ENCODE results near the gene FBXW9.
"Not testable (repeated sequence)": the region's sequence is repeated elsewhere in the genome, so short reads cannot be mapped to it uniquely, and the experiment has no call there.

The FBXW9 gene

DNA sequence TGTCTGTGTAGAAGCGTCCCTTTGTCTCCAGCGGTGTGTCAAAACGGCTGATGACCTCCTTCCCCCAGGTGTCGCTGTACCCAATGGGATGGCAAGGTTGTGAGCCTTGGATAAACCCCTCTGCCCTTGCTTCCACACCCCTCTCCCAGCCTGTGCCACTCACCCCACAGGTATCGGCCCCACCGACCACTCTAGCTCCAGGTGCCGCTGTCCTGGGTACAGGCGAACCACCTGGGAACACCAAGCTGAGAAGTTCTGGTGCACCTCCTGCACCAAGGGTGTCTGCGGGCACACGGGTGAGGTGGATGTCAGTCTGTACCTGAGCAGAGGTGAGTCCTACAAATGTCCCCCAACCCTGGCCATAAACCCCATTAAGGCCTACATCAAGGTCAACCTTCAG is 46.5 kb downstream of the FBXW9 start:
- DNase-seq, result no peak

- DNase-seq, result no peak
These were observed 48.3 kb downstream of the FBXW9 start for GRCh38 chr19:12648088-12648487.

DNA sequence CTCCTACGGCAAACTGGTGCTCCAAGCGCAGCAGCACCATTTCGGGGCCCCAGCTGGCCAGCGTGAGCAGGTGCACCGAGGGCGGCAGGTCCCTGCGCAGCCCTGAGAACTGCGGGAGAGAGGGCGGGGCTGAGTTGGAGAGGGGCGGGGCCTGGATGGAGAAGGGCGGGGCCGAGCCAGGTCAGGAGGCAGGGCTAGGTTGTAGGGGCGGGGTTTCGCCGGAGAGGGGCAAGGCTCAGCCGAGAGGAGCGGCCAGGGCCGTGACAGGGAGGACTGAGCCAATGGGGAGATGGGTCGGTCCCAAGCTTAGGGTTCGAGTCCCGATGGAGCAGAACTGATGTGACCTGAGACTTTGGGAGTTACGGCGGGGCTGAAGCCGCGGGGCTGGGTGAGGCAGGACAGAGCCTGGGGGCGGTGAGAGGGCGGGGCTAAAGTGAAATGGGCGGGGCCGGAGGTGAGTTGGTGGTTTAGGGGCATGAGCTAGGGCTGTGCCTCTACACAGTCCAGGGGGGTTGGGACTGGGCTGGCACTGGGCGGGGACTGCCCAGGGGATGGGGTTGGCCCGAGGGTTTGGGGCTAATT is 48.9 kb downstream of the FBXW9 start:
- DNase-seq, result no peak

DNA sequence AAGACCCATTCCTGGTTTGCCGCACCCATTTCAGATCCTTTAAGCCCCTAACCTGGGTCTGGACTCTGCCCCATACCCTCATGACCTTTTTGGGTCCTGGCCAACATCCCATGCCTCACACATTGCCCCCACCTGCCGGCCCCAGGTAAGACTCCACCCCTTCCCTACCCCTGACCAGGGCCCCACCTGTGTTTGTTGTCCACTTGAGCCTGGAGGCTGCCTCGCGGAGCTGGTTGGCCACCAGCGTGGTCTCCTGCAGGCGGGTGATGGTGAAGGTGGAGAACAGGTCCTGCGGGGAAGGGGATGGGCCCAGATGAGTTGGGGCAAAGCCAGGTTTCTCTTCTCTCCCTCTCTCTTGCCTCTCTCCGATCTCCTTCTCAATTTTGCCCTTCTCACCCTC is 49.4 kb downstream of the FBXW9 start:
- DNase-seq, result no peak

DNA sequence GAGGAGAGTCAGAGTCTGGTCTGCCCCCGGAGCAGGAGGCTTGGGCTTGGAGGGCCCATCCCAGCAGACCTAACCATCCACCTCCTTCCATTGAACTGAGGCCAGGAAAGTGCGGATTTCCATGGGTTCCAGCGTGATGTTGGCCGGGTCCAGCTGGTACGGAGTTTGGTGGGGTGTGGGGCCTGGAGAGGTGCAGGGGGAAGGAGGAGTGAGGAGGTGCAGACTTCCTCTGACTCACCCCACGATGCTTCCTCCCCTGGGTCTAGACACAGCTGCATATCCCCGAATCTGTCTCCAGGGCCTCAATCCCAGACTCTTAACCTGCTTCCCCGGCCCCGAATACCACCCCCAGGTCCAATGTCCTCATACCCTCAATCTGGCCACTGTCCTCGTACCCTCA is 49.9 kb downstream of the FBXW9 start:
- no peak for DNase-seq

DNA sequence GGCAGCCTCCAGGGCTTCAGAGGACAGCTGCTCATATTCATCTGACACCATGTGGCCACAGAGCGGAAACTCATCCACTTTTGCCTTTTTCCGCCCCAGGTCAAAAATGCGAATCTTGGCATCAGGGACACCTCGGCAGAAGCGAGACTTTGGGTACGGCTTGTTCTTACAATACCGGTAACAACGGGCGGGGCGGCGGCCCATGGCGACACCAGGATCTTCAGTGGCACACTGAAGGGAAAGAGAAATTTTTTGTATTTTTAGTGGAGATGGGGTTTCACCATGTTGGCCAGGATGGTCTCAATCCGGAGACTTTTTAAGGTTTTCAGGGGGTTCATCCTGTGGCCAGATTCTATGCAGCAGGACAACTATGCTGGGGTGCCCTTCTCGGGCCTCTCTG is 52.7 kb downstream of the FBXW9 start:
- not testable (repeated sequence) for DNase-seq

DNA sequence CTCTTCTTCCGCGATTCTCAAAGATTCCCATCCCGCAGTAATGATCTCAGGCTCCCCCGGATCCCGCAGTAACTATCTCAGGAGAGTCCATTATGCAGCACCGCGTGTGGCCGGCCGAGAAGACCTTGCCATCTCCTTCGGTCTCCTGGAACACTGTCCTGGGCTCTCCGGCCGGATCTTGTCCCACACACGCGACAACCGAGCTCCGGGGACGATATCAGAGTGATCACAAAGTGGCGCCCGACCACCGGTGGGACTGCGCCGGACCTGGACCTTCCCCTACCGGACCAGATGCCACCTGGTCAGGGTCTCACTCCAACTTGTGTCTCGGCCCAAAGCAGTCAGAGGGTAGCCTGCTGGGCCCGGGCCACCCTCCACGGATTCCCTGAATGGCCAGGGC is 53.9 kb downstream of the FBXW9 start:
- DNase-seq, result no peak

GRCh38 chr19:12641456-12641855 is 55.0 kb downstream of the FBXW9 start:
- DNase-seq, result no peak

DNA sequence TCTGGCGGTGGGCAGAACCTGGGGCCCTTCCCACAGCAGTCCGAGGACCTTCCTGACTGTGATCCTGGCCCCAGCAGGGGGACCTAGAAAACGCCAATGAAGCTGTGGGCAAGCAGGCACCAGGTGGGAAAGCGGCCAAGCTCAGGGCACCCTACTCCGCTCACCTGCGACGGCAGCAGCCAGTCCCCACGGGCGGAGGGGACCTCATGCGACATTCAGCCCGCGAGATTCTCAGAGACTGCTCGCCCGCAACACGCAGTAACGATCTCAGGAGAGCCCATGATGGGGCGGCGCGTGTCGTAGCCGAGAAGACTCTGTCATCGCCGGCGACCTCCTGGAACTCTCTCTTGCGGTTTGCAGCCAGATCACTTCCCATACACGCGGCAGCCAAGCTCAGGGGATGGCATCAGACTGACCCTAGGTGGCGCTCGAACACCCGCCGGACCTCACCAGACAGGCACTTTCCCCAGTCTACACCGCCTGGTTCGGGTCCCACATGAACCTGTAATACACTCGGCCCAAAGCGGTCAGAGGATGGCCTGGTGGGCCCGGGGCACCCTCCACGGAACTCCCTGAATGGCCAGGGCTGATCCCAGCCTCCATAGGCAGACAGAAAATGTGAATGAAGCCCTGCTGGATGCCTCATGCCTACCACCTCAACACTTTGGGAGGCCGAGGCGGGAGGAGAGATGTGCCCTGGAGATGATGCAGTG is 56.4 kb downstream of the FBXW9 start:
- peak; percentile 46 to 65 for DNase-seq
